Measurements from ENCODE around the gene ZSCAN22.
A peak's percentile ranks its signal among the peaks of the same experiment; 100 is the strongest.
"Not testable (repeated sequence)": the region's sequence is repeated elsewhere in the genome, so short reads cannot be mapped to it uniquely, and the experiment has no call there.

Gene ZSCAN22

GRCh38 chr19:58352760-58353671 is 26.2 kb downstream of the ZSCAN22 start, which contains the start of gene A1BG:
TSS of gene A1BG (minus strand) at chr19:58353492. CDS start at chr19:58353437, 55 bp downstream.
- DNase-seq = no peak

- no peak for DNase-seq
Measured at GRCh38 chr19:58353717-58354477, 27.1 kb downstream of the ZSCAN22 start.

- DNase-seq = no peak
Measured at GRCh38 chr19:58354478-58355030, 27.8 kb downstream of the ZSCAN22 start.

- no peak for DNase-seq
Measured at GRCh38 chr19:58355215-58355796, 28.5 kb downstream of the ZSCAN22 start.

GRCh38 chr19:58355908-58356765 is 29.3 kb downstream of the ZSCAN22 start:
- DNase-seq = peak; percentile 25

GRCh38 chr19:58356766-58357480 is 30.1 kb downstream of the ZSCAN22 start:
- no peak for DNase-seq

- DNase-seq = no peak
Measured at GRCh38 chr19:58357481-58358145, 30.8 kb downstream of the ZSCAN22 start.

GRCh38 chr19:58361900-58362271 is 35.1 kb downstream of the ZSCAN22 start:
- DNase-seq = peak; percentile 55

GRCh38 chr19:58362272-58362994 is 35.6 kb downstream of the ZSCAN22 start, which contains the start of gene ZNF497:
TSS of gene ZNF497 (minus strand) at chr19:58362751. CDS start at chr19:58357635, 5,116 bp downstream.
- DNase-seq = peak; percentile 96

GRCh38 chr19:58364146-58364545 is 37.4 kb downstream of the ZSCAN22 start:
- DNase-seq = no peak

- DNase-seq = no peak
Measured at GRCh38 chr19:58366585-58367430, 40.0 kb downstream of the ZSCAN22 start.

- no peak for DNase-seq
Measured at GRCh38 chr19:58367698-58368454, 41.1 kb downstream of the ZSCAN22 start.

- no peak for DNase-seq
Measured at GRCh38 chr19:58368561-58369360, 42.0 kb downstream of the ZSCAN22 start.

GRCh38 chr19:58372311-58373133 is 45.7 kb downstream of the ZSCAN22 start:
- DNase-seq = no peak

- no peak for DNase-seq
Measured at GRCh38 chr19:58374200-58374599, 47.4 kb downstream of the ZSCAN22 start.

- DNase-seq = not testable (repeated sequence)
Measured at GRCh38 chr19:58376724-58377123, 49.9 kb downstream of the ZSCAN22 start.

Measured in stimulated activated CD4-positive, alpha-beta T cell treated with anti-CD3 and anti-CD28 coated beads, Interleukin-4, amount 100 ng/mL, for 24 hours (primary cell).